ES-I3 (cell line): ENCODE data around the gene TAS2R38.

Experiments
- H3K36me3 ChIP-seq: 2 replicates; pipeline ENCODE4 v1.6.1; 2013; ENCODE audit warnings: mild to moderate bottlenecking, low read length, control low read depth, moderate library complexity; ENCODE audit not compliant: insufficient read depth
- H3K4me1 ChIP-seq: 2 replicates; pipeline ENCODE4 v1.6.1; 2013; ENCODE audit warnings: mild to moderate bottlenecking, control low read depth, low read length; ENCODE audit not compliant: insufficient read depth
- H3K9ac ChIP-seq: 2 replicates; pipeline ENCODE4 v1.6.1; 2013; ENCODE audit warnings: low read depth, mild to moderate bottlenecking, low read length, moderate library complexity
- H3K9me3 ChIP-seq: 2 replicates; pipeline ENCODE4 v1.6.1; 2013; ENCODE audit warnings: mild to moderate bottlenecking, low read length, moderate library complexity; ENCODE audit not compliant: control insufficient read depth, insufficient read depth

TAS2R38 gene

GRCh38 chr7:141950806-141951205, 22.8 kb downstream of the TAS2R38 start:
- H3K9me3 ChIP-seq: no peaks in the 10 kb centered on the region
- no peaks in the 10 kb centered on the region for H3K36me3 ChIP-seq
- no peak overlapping the region for H3K9ac ChIP-seq
- peaks cover 9% of the 10 kb centered on the region for H3K4me1 ChIP-seq

GRCh38 chr7:141949911-141950310, 23.7 kb downstream of the TAS2R38 start:
- Histone ChIP-seq H3K36me3 (no peaks in the 10 kb centered on the region), H3K4me1 (peaks cover 9% of the 10 kb centered on the region), H3K9ac (no peak overlapping the region), H3K9me3 (no peaks in the 10 kb centered on the region)

- Histone ChIP-seq H3K36me3 (no peaks in the 10 kb centered on the region), H3K9me3 (no peaks in the 10 kb centered on the region), H3K4me1 (peaks cover 5% of the 10 kb centered on the region)
Measured at GRCh38 chr7:141949451-141949850, 24.1 kb downstream of the TAS2R38 start.

GRCh38 chr7:141949021-141949420, 24.6 kb downstream of the TAS2R38 start:
- peaks cover under 1% of the 10 kb centered on the region; the same call in 1 of the 2 replicates for H3K4me1 ChIP-seq
- H3K9ac ChIP-seq: no peak overlapping the region
- no peaks in the 10 kb centered on the region for H3K36me3 ChIP-seq
- H3K9me3 ChIP-seq: no peaks in the 10 kb centered on the region

More at GRCh38 chr7:141949451-141949850, 24.1 kb downstream of the TAS2R38 start:
- no peak overlapping the region for H3K9ac ChIP-seq

GRCh38 chr7:141946796-141947195, 26.8 kb downstream of the TAS2R38 start, which contains the start of gene CLEC5A:
CLEC5A (minus strand) TSS chr7:141946974; CDS start chr7:141946292, 682 bp downstream.
- H3K4me1 ChIP-seq: no peaks in the 10 kb centered on the region
- no peaks in the 10 kb centered on the region for H3K9me3 ChIP-seq
- no peaks in the 10 kb centered on the region for H3K36me3 ChIP-seq
- H3K9ac ChIP-seq: no peak within 1 kb of the TSS

- no peaks in the 10 kb centered on the region for H3K9me3 ChIP-seq
- no peaks in the 10 kb centered on the region for H3K4me1 ChIP-seq
- no peak overlapping the region for H3K9ac ChIP-seq
- no peaks in the 10 kb centered on the region for H3K36me3 ChIP-seq
Measured at GRCh38 chr7:141945356-141945755, 28.2 kb downstream of the TAS2R38 start.

GRCh38 chr7:141944811-141945210, 28.8 kb downstream of the TAS2R38 start:
- Histone ChIP-seq H3K36me3 (no peaks in the 10 kb centered on the region), H3K4me1 (no peaks in the 10 kb centered on the region), H3K9me3 (no peaks in the 10 kb centered on the region), H3K9ac (no peak overlapping the region)

- Histone ChIP-seq H3K36me3 (no peaks in the 10 kb centered on the region), H3K4me1 (no peaks in the 10 kb centered on the region), H3K9ac (no peak overlapping the region), H3K9me3 (no peaks in the 10 kb centered on the region)
Measured at GRCh38 chr7:141943846-141944245, 29.7 kb downstream of the TAS2R38 start.

GRCh38 chr7:141941075-141941474, 32.5 kb downstream of the TAS2R38 start:
- H3K9me3 ChIP-seq: no peaks in the 10 kb centered on the region
- no peak overlapping the region for H3K9ac ChIP-seq
- no peaks in the 10 kb centered on the region for H3K36me3 ChIP-seq
- H3K4me1 ChIP-seq: no peaks in the 10 kb centered on the region

GRCh38 chr7:141930211-141930610, 43.4 kb downstream of the TAS2R38 start:
- H3K36me3 ChIP-seq: no peaks in the 10 kb centered on the region
- H3K9me3 ChIP-seq: no peaks in the 10 kb centered on the region
- no peak overlapping the region for H3K9ac ChIP-seq
- peaks cover 22% of the 10 kb centered on the region for H3K4me1 ChIP-seq

GRCh38 chr7:141928845-141929195, 44.8 kb downstream of the TAS2R38 start:
- H3K9me3 ChIP-seq: no peaks in the 10 kb centered on the region
- no peak overlapping the region for H3K9ac ChIP-seq
- no peaks in the 10 kb centered on the region for H3K36me3 ChIP-seq
- H3K4me1 ChIP-seq: peaks cover 22% of the 10 kb centered on the region

GRCh38 chr7:141928146-141928844, 45.3 kb downstream of the TAS2R38 start:
- Histone ChIP-seq H3K4me1 (peaks cover 22% of the 10 kb centered on the region), H3K9ac (no peak overlapping the region), H3K9me3 (no peaks in the 10 kb centered on the region), H3K36me3 (no peaks in the 10 kb centered on the region)
